DND-41 (cell line): ENCODE data around the gene NRCAM.

Source experiments
- ATAC-seq: fragments of 200-7000 bp; cut with Tn5 transposase; 3 replicates; pipeline ENCODE4 v1.9.1; 2021; ENCODE audit warnings: low read depth; ENCODE audit not compliant: insufficient read depth
- DNase-seq: peaks from one replicate; pipeline ENCODE4 v3.0.0-alpha.2; 2020
- H2AFZ ChIP-seq: 2 replicates; pipeline ENCODE4 v1.6.0; 2012; ENCODE audit warnings: low read depth, low read length
- H3K27ac ChIP-seq: 2 replicates; pipeline ENCODE4 v1.5.1; 2012; ENCODE audit warnings: low read length, inconsistent platforms
- H3K27me3 ChIP-seq: fragments of 200-600 bp; sonication (generic); 2 replicates; pipeline ENCODE4 v1.6.0; 2012; ENCODE audit warnings: low read length, mild to moderate bottlenecking, inconsistent platforms; ENCODE audit not compliant: insufficient read depth, poor library complexity
- H3K36me3 ChIP-seq: 2 replicates; pipeline ENCODE4 v1.5.1; 2012; ENCODE audit warnings: low read length, inconsistent platforms; ENCODE audit not compliant: insufficient read depth
- H3K4me1 ChIP-seq: 2 replicates; pipeline ENCODE4 v1.5.1; 2012; ENCODE audit warnings: mild to moderate bottlenecking, low read length; ENCODE audit not compliant: insufficient read depth
- H3K4me2 ChIP-seq: 2 replicates; pipeline ENCODE4 v1.6.0; 2012; ENCODE audit warnings: mild to moderate bottlenecking, moderate library complexity, low read length, inconsistent platforms; ENCODE audit not compliant: insufficient read depth
- H3K4me3 ChIP-seq, 2 experiments: fragments of 200-600 bp in 1 of 2; shearing (Covaris generic) in 1 of 2; 2 replicates each; pipeline ENCODE4 v1.5.1; 2012 to 2016; ENCODE audit warnings: inconsistent platforms in 2 of 2, low read length in 2 of 2, mild to moderate bottlenecking in 2 of 2, low read depth in 1 of 2, moderate library complexity in 1 of 2
- H3K79me2 ChIP-seq: 2 replicates; pipeline ENCODE4 v1.6.0; 2012; ENCODE audit warnings: low read length, inconsistent platforms; ENCODE audit not compliant: insufficient read depth
- H3K9ac ChIP-seq: 2 replicates; pipeline ENCODE4 v1.6.0; 2012; ENCODE audit warnings: low read depth, mild to moderate bottlenecking, inconsistent platforms, low read length, moderate library complexity
- H3K9me3 ChIP-seq: 2 replicates; pipeline ENCODE4 v1.5.1; 2012; ENCODE audit warnings: low read length, moderate library complexity, mild to moderate bottlenecking, inconsistent platforms; ENCODE audit not compliant: insufficient read depth, severe bottlenecking
- H4K20me1 ChIP-seq: 2 replicates; pipeline ENCODE4 v1.6.0; 2012; ENCODE audit warnings: low read length; ENCODE audit not compliant: insufficient read depth
- EZH2 ChIP-seq: IDR thresholded peaks from 3 replicates; pipeline ENCODE4 v1.6.1; 2012; ENCODE audit warnings: borderline replicate concordance, low read depth, mild to moderate bottlenecking, moderate library complexity, low read length, inconsistent platforms; ENCODE audit not compliant: severe bottlenecking
- TF ChIP-seq, protein P1 (sequence below): IDR thresholded peaks from 2 replicates; pipeline ENCODE4 v1.5.1; 2012; ENCODE audit warnings: borderline replicate concordance, low read length, moderate library complexity, mild to moderate bottlenecking; ENCODE audit not compliant: poor library complexity, severe bottlenecking; ENCODE audit errors: extremely low read depth

NRCAM gene

GRCh38 chr7:108196004-108196403 is 260.2 kb downstream of the NRCAM start:
- Histone ChIP-seq H3K4me2 (no peak overlapping the region), H3K4me3 (no peak overlapping the region), H3K9me3 (no peaks in the 10 kb centered on the region), H3K36me3 (no peaks in the 10 kb centered on the region), H4K20me1 (no peaks in the 10 kb centered on the region), H3K79me2 (no peaks in the 10 kb centered on the region), H3K4me1 (no peaks in the 10 kb centered on the region), H2AFZ (no peak overlapping the region), H3K27ac (no peak overlapping the region), H3K9ac (no peak overlapping the region), H3K27me3 (peaks cover 4% of the 10 kb centered on the region)
- TF ChIP-seq, protein P1, sequence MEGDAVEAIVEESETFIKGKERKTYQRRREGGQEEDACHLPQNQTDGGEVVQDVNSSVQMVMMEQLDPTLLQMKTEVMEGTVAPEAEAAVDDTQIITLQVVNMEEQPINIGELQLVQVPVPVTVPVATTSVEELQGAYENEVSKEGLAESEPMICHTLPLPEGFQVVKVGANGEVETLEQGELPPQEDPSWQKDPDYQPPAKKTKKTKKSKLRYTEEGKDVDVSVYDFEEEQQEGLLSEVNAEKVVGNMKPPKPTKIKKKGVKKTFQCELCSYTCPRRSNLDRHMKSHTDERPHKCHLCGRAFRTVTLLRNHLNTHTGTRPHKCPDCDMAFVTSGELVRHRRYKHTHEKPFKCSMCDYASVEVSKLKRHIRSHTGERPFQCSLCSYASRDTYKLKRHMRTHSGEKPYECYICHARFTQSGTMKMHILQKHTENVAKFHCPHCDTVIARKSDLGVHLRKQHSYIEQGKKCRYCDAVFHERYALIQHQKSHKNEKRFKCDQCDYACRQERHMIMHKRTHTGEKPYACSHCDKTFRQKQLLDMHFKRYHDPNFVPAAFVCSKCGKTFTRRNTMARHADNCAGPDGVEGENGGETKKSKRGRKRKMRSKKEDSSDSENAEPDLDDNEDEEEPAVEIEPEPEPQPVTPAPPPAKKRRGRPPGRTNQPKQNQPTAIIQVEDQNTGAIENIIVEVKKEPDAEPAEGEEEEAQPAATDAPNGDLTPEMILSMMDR: no peak
- TF ChIP-seq EZH2: no peak
- ATAC-seq: no peak
- no peak for DNase-seq

DNA sequence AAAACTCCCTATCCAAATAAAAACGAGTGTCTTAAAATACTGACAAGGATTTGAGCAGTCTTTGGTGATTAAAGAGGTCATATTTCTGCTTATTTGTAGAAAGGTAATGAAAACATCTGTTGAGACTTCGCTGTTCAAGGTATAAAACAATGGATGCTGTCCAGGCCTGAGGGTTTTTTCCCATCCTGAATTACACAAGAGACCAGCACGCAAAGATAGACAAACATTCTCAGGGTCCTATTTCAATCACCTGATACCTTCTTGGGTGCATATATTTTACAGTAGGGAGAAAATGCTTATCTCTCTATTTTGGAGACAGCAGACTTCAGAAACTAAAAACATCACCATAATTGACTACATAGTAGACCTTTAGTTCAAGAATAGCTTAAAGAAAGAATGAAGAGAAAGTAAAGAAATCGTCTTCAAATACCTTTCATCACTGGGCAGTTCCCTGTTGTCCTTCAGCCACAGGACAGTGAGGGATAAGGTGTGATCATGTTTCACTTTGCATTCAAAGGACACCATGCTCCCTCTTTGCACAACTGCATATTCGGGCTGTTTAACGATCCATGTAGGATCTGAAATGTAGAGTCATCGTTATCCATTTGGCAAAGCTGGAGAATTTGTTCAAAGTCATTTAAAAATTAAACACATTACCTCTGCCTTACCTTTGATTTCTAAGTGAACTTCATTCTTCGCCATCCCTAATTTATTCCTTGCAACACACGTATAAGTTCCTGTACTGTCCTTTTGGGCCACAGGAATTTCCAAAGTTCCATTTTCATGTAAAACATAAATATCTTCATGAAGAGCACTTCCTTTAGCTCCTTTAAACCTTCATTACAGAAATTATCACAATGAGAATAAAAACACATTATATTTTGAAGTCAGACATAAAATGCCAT is 262.4 kb downstream of the NRCAM start:
- TF ChIP-seq, protein P1: no peak
- no peak for TF ChIP-seq EZH2
- Histone ChIP-seq H3K4me2 (no peak overlapping the region), H4K20me1 (no peaks in the 10 kb centered on the region), H3K36me3 (no peaks in the 10 kb centered on the region), H2AFZ (no peak overlapping the region), H3K27me3 (peaks cover 4% of the 10 kb centered on the region), H3K79me2 (no peaks in the 10 kb centered on the region), H3K9me3 (no peaks in the 10 kb centered on the region), H3K27ac (no peak overlapping the region), H3K4me3 (no peak overlapping the region), H3K9ac (no peak overlapping the region), H3K4me1 (no peaks in the 10 kb centered on the region)
- ATAC-seq (no peak), DNase-seq (no peak)

DNA sequence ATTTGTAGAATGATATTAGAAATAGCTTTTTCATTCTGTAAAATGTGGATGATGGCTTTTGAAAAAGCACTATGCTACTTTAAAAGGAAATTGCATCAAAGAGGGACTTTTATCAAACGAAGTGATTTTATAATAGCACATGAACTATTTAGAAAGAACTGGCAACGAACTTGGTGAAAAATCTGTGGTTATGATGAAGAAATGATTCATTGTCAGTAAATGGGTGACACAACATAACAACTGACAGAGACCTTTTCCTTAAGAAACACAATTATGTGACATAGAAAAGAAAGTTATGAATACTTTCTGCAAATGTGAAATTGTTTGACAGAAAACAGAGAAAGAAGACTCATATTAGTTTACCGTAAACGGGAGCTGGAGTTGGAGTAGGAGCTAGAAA is 265.3 kb downstream of the NRCAM start:
- Histone ChIP-seq H2AFZ (no peak overlapping the region), H4K20me1 (no peaks in the 10 kb centered on the region)

More for the DNA sequence above, 265.3 kb downstream of the NRCAM start:
- TF ChIP-seq, protein P1: no peak
- TF ChIP-seq EZH2: no peak
- ATAC-seq (no peak), DNase-seq (no peak)
- no peaks in the 10 kb centered on the region for H3K27me3 ChIP-seq
- H3K79me2 ChIP-seq: no peaks in the 10 kb centered on the region
- no peaks in the 10 kb centered on the region for H3K4me1 ChIP-seq
- no peak overlapping the region for H3K27ac ChIP-seq
- H3K4me3 ChIP-seq: no peak overlapping the region
- H3K4me2 ChIP-seq: no peak overlapping the region
- no peaks in the 10 kb centered on the region for H3K9me3 ChIP-seq
- H3K9ac ChIP-seq: no peak overlapping the region
- no peaks in the 10 kb centered on the region for H3K36me3 ChIP-seq
